Activated T-cell treated with anti-CD3 and anti-CD28 coated beads, Interleukin-2, amount 50 U/mL, for 48 hours (primary cell): ENCODE data around the gene MYL6B.

Experiments used
- DNase-seq, 2 experiments: peaks; one replicate each; pipeline ENCODE4 v3.0.0-alpha.2; 2020

The MYL6B gene

GRCh38 chr12:56124133-56124532 lies 28.3 kb upstream of the MYL6B start:
- DNase-seq: no peak

GRCh38 chr12:56126732-56127239 lies 25.6 kb upstream of the MYL6B start:
- no peak for DNase-seq

- no peak for DNase-seq
These were observed 24.9 kb upstream of the MYL6B start for GRCh38 chr12:56127485-56127887.

- DNase-seq: peak; percentile 97
These were observed 24.3 kb upstream of the MYL6B start, which contains the start of gene ESYT1 for GRCh38 chr12:56127888-56128669. ESYT1 (plus strand) TSS chr12:56128267; CDS start chr12:56128320, 53 bp downstream.

- no peak for DNase-seq
These were observed 23.6 kb upstream of the MYL6B start for GRCh38 chr12:56128670-56129205.

- peak; percentile 77 to 82 for DNase-seq
These were observed 23.0 kb upstream of the MYL6B start for GRCh38 chr12:56129206-56129941.

- no peak for DNase-seq
These were observed 22.4 kb upstream of the MYL6B start for GRCh38 chr12:56129942-56130495.

- no peak for DNase-seq
These were observed 21.5 kb upstream of the MYL6B start for GRCh38 chr12:56130876-56131275.

- no peak for DNase-seq
These were observed 17.5 kb upstream of the MYL6B start for GRCh38 chr12:56134897-56135296.

GRCh38 chr12:56137853-56138571 lies 14.4 kb upstream of the MYL6B start:
- no peak for DNase-seq

- DNase-seq: no peak
These were observed 10.2 kb upstream of the MYL6B start for GRCh38 chr12:56141946-56142784.

- DNase-seq: no peak
These were observed 9.2 kb upstream of the MYL6B start for GRCh38 chr12:56143217-56143616.

- DNase-seq: no peak
These were observed 8.5 kb upstream of the MYL6B start for GRCh38 chr12:56143870-56144269.

GRCh38 chr12:56145217-56145616 lies 7.2 kb upstream of the MYL6B start:
- no peak for DNase-seq

- no peak for DNase-seq
These were observed 5.6 kb upstream of the MYL6B start for GRCh38 chr12:56146492-56147460.

- DNase-seq: no peak
These were observed 1.8 kb upstream of the MYL6B start for GRCh38 chr12:56150563-56150962.

GRCh38 chr12:56151672-56152131 lies 685 bp upstream of the MYL6B start:
- DNase-seq: peak; percentile 82 to 84

GRCh38 chr12:56152756-56153677 lies 630 bp downstream of the MYL6B start:
- no peak for DNase-seq

GRCh38 chr12:56153678-56154065 lies 1.3 kb downstream of the MYL6B start:
- DNase-seq: no peak
